ENCODE data around the gene ADPGK.

ADPGK gene

DNA sequence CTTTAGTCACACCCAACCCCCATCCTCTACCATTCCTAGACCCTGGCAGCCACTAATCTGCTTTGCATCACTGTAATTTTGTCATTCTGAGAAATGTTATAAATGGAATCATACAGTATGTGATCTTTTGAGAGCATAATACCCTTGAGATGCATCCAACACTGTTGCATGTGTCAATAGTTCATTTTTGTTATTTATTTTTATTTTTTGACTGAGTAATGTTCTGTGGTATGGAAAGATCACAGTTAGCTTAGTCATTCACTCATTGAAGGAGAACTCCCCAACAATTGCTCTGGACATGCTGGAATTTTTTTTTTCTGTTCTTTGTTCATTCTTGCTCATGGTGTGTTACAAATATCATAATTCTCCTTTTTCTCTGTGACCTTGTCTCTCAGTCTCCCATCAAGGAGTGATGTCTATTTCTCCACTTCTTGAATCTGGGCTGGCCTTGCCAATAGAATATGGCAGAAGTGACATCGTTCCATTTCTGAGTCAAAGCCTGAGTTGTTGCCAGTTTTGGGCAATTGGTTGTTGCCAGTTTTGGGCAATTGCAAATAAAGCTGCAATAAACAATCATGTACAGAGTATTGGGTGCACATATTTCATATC lies 6.8 kb upstream of the ADPGK start:
- no peak for DNase-seq (ENCODE audit: low spot score)

DNA sequence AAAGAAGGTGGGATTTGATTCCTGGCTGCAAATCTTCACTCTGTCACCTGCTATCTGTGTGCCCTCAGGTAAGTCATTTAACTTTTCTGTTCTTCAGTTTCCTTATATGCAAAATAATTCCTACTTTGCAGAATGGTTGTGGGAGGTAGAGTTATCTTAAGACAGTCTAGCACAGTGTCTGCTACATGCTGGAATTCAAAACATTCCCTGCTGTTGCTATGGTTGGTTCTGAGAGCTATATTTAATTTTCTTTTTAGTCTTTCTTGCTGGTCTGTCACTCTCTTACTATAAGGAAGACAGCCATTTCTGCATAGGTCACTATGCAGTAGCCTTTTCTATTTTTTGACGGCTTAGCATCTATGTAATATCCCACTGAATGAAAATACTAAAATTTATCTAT lies 4.0 kb upstream of the ADPGK start:
- DNase-seq (ENCODE audit: low spot score), result no peak

DNA sequence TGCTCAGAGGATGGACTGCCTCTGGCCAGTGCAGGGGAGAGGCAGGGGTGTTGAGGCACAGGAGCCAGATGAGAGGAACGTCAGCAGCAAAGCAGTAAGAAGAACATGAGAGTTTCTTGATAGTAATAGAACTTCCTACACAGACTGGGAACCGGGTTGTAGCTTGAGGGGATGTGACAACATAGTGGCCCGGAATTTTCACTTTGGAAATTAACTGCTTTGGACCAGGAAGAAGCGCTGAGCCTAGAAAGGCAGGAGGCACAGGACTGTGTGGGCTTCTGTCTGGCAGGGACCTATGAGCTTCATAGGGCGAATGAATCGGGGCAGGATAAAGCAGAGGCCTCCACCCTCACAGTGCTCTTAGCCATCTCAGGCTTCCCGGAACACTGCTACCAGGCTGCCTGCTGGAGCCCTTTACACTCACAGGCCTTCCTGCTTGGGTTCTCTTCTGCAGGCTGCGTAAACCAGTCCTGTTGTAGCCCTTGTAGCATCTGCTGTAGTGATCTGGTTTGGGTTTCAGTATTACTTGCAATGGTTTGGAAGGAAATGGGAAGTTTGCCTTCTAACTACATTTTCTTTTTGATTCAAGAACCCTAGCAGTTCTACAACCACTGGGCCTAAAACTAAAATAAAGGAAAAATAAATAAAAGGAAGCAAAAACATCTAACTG lies 3.3 kb upstream of the ADPGK start:
- DNase-seq (ENCODE audit: low spot score), result no peak

DNA sequence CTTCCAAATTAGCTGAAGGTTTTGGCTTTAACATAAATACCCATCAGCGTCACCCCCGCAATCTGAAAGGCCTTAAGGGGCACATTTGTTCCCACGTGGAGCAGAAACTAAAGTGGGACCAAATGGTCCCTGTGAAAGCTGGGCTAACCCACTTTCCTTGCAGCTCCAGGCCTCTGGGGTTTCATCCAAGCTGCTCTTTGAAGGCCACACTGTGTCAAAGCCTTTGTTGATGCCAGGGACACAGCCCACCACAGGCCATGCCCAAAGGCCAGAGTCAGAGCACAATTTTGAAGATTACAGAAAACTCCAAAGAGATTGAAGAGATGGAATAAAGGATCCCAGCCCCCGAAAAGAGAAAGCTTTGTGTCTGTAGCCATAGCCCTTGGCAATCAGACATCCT lies 2.7 kb upstream of the ADPGK start:
- DNase-seq (ENCODE audit: low spot score), result no peak

DNA sequence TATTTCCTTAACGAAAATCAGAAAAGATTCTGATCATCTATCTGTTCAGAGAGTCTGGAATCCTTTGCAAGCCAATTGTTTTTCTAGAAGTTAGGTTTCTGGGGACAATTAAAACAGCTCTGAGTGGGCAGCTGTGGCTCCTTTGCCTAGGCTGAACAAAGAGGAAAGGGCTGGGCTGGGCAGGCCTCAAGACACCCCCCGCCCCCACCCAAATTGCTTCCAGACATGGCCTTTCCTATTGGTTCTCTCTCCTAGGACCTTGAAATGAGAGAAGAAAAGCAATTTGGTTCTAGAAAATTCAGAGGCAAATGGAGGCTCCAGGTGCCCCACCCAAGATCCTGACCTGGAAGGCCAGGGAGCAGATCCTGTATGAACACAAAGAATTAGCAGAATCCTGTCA lies 2.3 kb upstream of the ADPGK start:
- no peak for DNase-seq (ENCODE audit: low spot score)

DNA sequence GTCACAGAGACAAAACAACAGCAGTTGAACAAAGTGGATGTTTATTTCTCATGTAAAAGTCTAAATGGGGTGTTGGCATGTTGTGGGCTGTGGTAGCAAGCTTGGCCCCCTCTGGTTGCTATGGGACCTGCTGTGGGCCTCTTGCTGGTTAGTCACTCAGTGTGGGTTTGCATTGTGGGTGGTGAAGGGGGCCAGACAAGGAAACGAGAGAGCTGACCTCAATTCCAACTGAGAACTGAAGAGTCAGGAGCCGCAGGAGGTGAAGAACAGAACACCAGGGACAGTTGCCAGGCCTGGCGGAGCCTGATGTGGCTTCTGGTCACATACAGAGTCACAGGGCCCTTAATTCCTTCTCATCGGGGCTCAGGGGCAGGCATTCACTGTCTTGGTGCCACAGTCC lies 1.9 kb upstream of the ADPGK start:
- DNase-seq (ENCODE audit: low spot score), result no peak

DNA sequence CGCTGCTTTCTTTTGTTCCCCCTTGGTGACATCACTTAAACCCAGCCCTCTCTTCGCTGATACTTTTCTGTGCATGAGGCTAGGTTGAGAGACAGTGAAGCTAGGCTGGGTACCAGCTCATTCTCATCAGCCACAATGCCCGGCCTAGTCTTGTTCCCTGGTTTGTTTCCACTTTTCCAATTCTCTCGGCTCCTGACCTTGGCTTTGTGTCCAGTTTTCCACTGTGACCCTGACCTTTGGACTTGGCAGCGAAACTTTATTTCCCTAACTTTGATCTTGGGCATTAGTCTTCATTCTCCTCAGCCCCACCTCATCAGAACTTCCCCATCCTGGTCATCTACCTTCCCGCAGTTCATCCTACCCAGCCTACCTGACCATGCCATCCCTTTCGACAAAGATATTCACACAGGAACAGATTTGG lies 908 bp upstream of the ADPGK start:
- DNase-seq (ENCODE audit: low spot score), result no peak

DNA sequence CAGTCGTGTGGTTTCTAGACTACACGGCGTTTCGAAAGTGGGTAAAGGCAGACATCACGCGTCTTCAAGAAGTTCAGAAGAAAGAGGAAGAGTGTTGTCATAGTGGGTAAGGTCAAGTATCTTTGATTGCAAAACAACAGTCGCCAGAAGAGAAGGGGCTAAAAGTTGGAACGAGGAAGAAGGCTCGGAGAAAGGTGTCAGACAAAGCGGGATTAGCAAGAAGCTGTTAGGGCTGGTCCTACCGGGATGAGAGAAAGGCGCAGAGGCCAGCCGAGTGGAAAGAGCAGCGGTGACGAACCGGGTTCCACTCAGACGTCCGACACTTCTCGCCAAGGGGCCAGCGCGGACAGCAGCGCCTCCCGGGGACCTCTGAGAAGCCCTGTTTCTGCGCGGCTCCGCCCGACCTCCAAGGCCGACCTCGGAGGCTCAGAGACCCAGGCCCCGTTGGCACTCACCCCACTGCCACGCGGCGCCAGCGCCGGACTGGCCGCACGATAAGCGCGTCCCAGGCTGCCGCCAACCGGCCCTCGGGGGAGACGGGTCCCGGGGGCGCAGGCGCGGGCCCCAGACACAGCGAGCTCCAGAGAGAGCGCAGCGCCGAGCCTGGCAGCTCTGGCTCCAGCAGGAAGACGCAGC lies 436 bp downstream of the ADPGK start:
- no peak for DNase-seq (ENCODE audit: low spot score)

DNA sequence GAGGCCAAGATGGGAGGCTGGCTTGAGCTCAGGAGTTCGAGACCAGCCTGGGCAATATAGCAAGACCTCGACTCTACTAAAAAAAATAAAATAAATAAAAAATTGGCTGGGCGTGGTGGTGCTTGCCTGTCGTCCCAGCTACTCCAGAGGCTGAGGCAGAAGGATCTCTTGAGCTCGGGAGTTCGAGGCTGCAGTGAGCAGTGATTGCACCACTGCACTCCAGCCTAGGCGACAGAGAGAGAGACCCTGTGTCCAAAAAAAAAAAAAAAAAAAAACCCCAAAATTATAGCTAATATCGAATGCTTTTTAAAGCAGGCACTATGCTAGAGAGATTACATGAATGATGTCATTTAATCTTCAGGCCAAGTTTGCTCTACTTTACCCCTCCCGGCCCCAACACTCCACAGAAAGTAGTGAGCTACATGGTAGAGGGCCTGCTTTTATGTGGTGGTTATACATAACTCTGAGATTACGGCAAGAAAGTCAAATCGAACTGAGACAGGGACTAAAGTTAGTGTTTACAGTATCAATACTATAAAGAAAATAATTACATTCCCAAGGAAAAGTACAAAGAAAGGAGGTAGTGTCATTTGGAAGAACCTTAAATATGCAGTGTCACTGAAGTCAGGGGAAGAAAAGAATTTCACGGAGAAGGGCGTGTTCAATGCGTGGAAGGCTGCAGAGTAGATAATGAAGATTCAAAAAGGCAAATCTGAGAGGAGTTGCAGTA lies 1.1 kb downstream of the ADPGK start:
- no peak for DNase-seq (ENCODE audit: low spot score)

DNA sequence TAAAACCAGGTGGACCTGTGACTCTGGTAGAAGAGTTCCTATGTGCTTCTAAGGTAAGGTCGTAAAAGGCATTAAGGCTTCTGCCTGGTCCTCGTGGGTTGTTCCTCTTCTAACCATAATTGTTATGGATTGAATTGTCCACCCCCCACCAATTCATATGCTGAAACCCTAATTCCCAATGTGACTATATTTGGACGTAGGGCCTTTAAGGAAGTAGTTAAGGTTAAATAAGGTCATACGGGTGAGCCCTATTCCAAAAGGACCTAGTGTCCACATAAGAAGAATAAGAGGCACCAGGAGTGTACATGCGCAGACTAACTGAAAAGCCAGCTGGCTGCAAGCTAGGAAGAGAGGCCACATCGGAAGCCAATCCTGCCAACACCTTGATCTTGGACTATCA lies 1.9 kb downstream of the ADPGK start:
- no peak for DNase-seq (ENCODE audit: low spot score)

DNA sequence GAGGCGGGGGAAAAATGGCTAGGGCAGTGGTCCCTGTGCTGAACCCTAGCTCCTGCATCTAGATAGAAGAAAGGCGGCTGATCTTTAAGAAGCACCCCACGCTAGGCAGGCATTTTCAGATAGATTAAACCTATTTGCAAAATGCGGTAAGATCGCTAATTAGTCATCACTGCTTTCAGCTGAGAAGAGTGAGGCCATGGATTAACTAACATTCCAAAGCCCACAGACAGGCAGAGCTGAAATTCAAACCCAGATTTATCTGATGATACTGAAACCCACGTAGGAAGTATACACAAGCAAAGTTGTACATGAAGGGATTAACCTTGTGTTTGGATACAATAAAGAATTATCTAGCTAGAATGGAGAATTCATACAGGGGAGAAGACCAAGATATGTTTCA lies 4.8 kb downstream of the ADPGK start:
- DNase-seq (ENCODE audit: low spot score), result no peak

DNA sequence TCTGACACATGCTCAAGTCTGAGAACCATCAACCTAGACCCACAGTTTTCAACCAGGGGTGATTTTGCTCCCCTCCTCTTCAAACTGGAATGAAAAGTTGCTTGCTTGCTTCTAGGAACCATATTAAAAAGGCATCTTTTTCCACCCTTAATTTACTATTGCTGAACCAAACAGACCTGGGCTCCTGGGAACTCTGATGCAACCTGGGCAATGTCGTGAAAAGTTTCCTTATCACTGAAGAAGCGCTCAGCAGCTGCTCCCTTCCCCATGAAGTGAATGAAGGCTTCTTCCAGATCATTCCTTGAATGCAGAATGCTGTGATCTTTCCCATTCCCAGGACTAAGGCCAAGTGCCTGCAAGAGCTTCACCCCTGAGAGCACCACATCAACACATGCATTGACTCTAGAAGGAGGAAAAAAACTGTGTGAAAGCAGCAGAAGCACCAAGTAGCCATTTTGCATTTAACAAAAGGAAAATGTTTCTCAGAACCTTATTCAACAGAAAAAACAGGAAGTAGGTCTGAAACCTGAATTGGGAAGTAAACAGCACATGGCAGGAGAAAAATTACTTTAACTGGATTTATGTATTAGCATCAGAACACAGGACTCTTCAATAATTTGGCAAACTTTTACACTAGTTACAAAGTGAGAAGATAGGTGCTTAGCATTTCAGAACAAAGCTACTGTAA lies 8.7 kb downstream of the ADPGK start:
- DNase-seq (ENCODE audit: low spot score), result no peak

DNA sequence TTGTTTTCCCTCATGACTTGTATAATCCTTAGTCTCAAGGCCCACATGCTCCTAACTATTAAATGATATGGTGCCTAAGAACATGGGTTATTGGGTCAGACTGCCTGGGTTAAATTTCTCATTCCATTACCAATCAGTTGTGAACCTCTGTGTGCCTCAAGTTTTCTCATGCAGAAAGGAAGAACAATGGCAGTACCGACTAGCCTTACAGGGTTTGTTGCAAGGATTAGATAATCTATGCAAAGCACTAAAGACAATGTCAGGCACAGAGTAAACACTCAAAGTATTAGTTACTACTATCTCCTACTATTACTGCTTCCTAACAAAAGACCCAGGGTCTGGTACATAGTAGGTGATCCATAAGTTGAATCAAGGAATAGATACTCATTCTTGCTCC lies 12.2 kb downstream of the ADPGK start:
- DNase-seq (ENCODE audit: low spot score), result no peak

DNA sequence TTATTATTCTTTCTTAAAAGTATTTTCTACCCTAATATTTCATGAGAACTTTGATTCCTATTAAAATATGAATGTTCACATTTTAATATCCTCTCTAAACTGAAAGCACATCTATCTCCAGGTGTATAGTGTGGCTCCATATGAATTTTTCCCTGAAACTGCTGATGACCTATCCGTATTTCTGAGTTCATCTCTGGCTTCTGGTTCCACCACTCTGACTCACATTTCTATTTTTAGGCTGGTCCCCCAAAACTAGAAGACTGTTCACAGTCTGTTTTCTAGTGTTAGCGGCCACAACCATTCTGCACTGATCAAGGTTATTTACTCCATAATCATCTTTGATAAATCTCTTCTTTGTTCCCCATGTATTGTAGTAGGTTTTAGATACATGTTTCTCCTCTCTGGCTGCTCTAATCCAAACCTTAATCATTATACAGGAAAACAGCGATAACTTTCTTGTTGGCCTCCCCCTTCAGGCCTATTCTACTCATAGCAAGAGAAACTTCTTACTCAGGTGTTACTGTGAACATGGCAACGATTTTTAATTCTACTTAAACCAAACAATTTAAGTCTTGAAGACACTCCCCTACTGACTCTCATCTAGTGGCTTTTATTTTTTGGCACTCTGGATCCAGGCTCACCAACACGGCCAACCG lies 12.8 kb downstream of the ADPGK start:
- DNase-seq (ENCODE audit: low spot score), result no peak

DNA sequence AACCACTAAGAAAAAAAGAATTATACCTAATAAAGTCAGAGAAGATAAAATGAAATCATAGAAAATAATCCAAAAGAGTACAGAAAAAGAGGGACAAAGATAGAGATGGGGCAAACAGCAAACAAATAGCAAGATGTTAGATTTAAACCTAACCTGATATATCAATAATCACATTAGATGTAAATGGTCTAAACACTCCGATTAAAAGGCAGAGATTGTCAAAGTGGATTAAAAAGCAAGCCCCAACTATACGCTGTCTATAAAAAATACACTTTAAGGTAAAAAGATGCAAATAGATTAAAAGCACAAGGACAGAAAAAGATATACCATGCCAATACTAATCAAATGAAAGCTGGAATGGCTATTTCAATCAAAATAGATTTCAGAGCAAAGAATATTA lies 16.8 kb downstream of the ADPGK start:
- DNase-seq (ENCODE audit: low spot score), result no peak

DNA sequence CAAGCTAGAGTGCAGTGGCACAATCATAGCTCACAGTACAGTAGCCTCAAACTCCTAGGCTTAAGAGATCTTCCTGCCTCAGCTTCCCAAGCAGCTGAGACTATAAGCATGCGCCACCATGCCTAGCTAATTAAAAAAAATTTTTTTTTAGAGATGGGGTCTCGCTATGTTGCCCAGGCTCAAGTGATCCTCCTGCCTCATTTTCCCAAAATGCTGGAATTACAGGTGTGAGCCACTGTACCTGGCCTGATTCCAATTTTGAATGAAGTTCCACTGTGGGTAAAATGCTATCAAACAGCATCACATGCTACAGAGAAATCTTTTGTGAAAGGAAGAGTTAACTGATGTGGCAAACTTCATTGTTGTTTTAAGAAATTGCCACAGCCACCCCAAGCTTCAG lies 17.5 kb downstream of the ADPGK start:
- DNase-seq (ENCODE audit: low spot score), result no peak

DNA sequence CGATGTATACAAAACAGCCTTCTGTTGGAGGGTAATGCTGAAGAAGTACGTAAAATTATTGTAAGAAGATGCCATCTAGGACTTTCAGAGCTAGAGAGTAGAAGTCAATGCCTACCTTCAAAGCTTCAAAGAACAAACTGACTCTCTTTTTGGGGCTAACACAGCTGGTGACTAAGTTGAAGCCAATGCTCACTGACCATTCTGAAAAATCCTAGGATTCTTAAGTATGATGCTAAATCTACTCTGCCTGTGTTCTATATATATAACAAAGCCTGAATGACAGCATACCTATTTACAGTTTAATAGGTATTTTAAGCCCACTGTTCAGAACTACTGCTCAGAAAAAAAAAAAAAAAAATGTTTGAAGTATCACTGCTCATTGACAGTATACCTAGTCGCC lies 18.9 kb downstream of the ADPGK start:
- DNase-seq (ENCODE audit: low spot score), result no peak

DNA sequence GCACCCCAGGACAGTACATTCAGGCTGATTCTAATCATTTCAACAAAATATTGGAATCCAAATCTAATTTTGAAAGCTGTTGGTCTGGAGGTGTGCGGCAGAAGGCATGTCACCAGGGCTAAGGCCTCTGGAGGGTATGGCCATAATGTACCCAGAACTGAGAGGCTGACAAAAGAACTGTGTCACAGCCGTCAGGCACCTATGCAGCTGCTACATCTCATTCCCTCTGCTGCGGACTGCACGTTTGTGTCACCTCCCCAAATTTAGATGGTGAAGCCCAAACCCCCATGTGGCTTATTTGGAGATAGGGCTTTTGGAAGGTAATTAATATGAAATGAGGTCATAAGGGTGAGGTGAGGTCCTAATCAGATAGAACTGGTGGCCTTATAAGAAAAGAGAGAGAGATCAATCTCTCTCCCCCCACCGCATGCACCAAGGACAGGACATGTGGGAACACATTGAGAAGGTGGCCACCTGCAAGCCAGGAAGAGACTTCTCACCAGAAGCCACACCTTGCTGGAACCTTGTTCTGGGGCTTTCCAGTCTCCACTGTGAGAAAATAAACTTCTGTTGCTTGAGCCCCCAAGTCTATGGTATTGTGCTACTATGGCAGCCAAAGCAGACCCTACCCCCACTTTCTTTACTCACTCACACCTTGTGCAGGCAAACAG lies 22.8 kb downstream of the ADPGK start:
- no peak for DNase-seq (ENCODE audit: low spot score)

DNA sequence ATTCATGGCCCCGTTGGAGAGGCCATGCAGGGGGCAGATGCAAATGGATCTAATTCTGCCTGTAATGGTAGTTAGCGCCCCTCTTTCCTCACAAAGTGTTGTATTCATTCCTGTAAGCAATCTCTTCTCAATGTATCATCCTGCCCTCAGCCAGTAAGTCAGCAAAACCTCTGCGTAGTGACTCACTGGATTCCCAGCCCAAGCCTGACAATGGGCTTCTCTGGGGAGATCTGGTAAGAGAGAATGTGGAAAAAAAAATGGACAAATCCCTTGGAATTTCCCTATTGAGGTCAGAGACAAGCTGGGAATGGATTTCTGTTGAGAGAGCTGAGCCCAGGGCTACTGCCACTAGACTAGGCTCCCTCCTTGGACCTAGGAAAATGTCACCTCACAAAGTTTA lies 25.4 kb downstream of the ADPGK start:
- peak; percentile 87 for DNase-seq (ENCODE audit: low spot score)

DNA sequence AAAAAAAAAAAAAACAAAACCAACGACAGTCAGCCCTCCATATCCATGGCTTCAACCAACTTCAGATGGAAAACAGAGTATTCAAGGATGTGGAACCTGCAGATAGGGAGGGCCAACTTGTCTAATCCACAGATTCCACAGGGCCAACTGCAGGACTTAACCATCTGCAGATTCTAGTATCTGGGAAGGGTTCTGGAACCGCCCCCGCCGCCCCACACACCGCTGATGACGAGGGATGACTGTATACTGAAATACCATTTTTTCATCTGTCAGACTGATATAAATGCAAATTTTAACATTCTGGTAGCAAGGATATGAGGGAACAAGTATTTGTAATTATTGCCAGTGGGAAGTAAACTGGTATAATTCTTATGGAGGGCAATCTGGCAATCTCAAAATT lies 29.5 kb downstream of the ADPGK start:
- DNase-seq (ENCODE audit: low spot score), result no peak

DNA sequence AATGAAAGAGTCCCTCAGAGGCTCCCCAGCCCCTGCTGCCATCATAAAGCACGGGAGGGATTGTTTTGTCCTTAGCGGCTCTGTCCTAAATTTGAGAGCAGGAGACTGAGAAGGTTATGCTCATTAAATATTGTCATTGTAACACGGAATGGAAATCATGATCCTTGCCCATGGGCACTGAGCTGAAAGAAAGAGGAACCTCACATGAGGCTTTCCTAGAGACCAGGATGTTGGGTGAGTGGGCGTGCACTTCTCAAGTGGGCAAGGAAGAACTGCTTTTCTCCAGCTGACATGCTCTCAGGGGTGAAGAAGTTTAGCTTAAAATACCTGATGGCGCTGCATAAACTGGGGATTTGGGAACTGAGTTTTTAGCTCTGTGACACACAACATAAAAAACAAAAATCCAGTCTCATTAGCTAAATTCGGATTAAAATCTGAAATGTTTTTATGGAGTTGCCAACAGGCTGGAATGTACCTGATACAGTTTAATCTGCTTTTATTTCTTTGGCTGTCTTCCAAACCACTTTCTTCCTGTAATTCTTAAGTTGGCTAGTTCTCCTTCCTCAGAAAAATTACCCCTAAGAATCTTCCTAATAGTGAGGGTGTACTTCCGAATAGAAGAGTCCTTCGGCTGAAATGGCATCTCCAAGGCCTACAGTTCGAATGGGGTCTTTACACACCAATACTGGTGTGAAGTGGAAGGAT lies 31.7 kb downstream of the ADPGK start:
- no peak for DNase-seq (ENCODE audit: low spot score)
